Mesodermal cell (in vitro differentiated cells): ENCODE results near the gene SLC6A3.

Source experiments
- H3K27ac ChIP-seq: 2 replicates; pipeline ENCODE4 v1.7.0; 2013; ENCODE audit warnings: mild to moderate bottlenecking, low read depth, low read length, moderate library complexity; ENCODE audit not compliant: severe bottlenecking
- H3K36me3 ChIP-seq: 2 replicates; pipeline ENCODE4 v1.7.1; 2013; ENCODE audit warnings: mild to moderate bottlenecking, low read length, moderate library complexity; ENCODE audit not compliant: control insufficient read depth, insufficient read depth
- H3K4me1 ChIP-seq: one replicate; pipeline ENCODE4 v1.7.1; 2013; ENCODE audit warnings: mild to moderate bottlenecking, low read length; ENCODE audit not compliant: insufficient read depth, control insufficient read depth, poor library complexity, severe bottlenecking
- H3K4me3 ChIP-seq: 2 replicates; pipeline ENCODE4 v1.7.0; 2013; ENCODE audit warnings: low read length, control low read depth, mild to moderate bottlenecking; ENCODE audit not compliant: insufficient read depth, poor library complexity, severe bottlenecking; ENCODE audit errors: extremely low read depth
- H3K9me3 ChIP-seq: 2 replicates; pipeline ENCODE4 v1.7.1; 2013; ENCODE audit warnings: mild to moderate bottlenecking, low read length, moderate library complexity; ENCODE audit not compliant: control insufficient read depth
- WGBS, 2 experiments: methylation state at CpG; one replicate each; pipeline ENCODE4 v1.1.5; 2013; ENCODE audit warnings: missing lambda C conversion rate in 2 of 2; ENCODE audit not compliant: insufficient coverage in 2 of 2; 5-methylcytosine and 5-hydroxymethylcytosine counted together

The SLC6A3 gene

DNA sequence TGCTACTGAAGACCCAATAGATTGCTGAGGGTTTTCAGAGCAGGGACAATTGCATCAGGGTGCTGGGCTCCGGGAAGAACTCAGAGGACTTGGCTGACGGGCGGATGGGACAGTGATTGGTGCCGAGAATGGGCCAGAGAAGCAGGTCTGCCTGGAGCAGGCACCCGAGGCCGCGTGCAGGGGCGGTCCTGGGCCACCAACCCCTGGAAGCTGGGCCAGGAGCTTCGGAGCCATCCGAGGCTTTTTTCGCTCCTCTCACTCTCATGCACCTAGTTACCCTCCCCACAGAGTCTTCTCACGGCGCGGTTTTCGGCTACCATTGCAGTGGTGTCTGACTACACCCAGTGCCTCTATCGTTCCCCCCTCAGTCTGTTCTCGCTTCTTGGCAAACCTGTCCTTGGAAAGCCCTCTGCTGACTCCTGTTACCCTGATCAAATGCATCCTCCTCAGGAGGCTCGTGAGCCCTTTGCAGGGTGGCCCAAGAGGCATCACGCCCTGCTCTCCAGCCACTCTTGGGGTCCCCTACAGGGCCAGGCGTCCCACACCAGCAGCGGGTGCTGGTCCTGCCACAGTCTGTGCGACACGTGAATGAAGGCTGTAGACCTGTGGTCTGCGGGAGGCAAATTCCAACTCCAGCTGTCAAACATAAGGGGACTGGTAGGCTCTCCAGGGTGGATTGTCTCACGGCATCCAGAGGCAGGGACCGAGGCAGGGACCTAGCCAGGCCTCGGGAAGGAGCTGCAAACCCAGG is 99.2 kb downstream of the SLC6A3 start:
- Histone ChIP-seq H3K9me3 (no peaks in the 10 kb centered on the region), H3K4me3 (peak overlapping the region; percentile 90), H3K36me3 (peaks cover 25% of the 10 kb centered on the region), H3K27ac (no peak overlapping the region), H3K4me1 (peaks cover 13% of the 10 kb centered on the region)
- WGBS, 2 experiments = 89 to 90% methylated on average over 26 to 27 of the region's 27 CpGs

DNA sequence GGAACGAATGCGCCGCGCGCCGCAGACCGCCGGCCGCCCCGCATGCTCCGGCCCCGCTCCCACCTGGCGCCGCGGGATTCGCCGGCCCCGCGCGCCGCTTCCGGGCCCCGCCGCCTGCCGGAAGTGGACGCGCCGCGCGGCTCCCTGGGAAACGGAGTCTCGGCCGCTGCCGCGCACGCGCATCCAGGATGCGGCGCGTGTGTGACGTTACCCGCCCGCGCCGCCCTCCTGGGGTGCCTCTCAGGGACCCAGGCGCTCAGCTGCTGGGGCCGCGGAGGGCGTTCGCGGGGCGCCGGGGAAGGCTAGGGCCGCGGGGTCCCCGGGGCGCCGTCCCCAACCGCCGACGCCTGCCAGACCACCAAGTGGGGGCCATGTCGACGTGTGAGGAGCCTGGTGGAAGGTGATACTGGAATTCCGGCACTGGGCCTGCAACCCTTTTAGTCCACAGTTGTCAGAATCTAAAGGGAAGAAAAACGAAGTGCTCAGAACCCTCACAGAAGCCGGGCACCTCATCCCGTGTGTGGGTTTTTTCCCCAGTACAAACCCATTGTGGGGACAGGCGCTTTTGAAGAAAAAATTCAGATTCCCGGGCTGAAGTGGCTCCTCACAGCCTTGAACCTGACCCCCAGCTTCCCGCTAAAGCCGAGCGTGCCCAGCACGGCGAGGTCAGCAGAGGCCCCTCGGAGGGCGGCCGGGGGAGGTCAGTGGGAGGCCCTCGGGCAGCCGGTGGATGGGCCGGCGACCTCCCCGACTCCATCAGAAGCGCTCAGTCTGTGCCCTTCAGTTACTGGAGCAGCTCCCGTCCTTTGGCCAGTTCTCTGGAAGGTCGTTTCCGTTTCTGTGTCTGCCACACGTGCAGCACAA is 100.0 kb downstream of the SLC6A3 start, which contains the start of gene CLPTM1L:
Gene CLPTM1L (minus strand): TSS at position 125 of the 864 bp plus-strand sequence. CDS start 258 bp downstream, outside the sequence.
- WGBS, 2 experiments = 4 to 6% methylated on average over 63 to 78 of the region's 87 CpGs
- peak within 1 kb of the TSS; percentile 59 for H3K27ac ChIP-seq
- peaks cover 13% of the 10 kb centered on the region for H3K4me1 ChIP-seq

DNA sequence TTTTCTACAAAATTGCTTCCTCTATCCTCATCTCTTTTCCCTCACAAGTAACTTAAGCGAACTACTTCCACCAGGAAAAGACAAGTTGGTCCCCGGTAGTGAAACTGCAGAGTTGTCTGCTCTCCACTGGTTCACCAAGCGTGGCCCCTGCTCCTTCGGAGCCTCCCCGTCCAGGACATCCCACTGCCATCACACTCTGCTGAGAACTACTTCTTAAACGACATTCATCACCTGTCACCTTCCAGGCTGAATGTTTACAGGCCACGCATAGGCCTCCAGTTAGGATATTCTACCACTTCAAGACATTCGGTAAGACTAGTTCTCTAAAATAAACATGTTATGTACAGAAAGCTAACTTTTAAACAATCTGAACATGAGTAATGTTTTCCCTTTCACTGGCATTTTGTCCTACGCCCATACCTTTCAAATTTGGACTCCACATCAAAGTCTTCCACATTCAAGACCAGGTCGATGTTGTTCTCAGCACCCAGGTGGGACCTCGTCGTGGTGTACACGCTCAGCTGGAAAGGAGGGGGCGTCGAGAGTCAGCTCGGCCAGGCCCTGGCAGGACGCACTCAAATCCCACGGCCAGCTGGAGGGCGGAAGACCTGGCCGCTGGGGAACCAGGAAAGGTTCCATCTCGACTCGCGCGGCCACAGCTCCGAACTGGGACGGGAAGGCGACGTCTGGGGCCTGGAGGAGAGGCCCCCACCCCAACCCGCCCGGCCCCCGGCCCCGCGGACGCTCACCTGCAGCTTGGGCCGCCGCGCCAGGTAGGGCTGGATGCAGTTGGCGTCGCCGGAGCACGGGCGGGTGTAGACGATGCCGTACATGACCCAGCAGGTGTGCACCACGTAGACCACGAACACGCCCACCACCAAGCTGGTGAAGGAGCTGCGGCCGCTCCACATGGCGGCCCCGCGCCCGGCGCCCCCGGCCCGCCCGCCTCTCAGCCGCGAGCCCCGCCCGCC is 101.0 kb downstream of the SLC6A3 start:
- Histone ChIP-seq H3K9me3 (no peaks in the 10 kb centered on the region), H3K27ac (no peak overlapping the region), H3K36me3 (peaks cover 38% of the 10 kb centered on the region), H3K4me3 (peak overlapping the region; percentile 61), H3K4me1 (peaks cover 13% of the 10 kb centered on the region)
- 10 to 13% methylated on average over 45 to 46 of the region's 61 CpGs for WGBS, 2 experiments

More for the DNA sequence above, 100.0 kb downstream of the SLC6A3 start, which contains the start of gene CLPTM1L:
- peaks cover 34% of the 10 kb centered on the region for H3K36me3 ChIP-seq
- H3K9me3 ChIP-seq = no peaks in the 10 kb centered on the region
- H3K4me3 ChIP-seq = peak within 1 kb of the TSS; percentile 90

DNA sequence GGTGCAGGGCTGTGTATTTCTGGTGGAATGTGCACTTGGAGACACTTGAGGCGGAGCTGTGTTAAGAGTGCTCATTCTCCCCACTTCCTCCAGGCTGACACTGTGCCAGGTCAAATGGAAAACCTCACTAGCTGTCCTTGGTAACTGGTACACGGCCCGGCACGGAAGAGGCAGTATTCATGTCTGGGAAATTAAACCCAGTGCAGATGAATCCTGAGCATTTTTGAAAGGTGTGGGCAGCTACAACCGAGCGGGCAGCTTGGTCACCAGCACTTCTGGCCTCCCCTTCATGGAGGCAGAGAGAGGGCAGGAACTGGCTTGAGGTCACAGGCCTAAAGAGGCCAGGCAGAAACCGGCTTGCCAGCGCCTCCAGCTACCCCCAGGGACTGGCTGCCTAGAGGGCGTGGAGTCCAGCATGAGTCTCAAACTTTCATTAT is 101.9 kb downstream of the SLC6A3 start:
- Histone ChIP-seq H3K4me1 (peaks cover 13% of the 10 kb centered on the region), H3K27ac (no peak overlapping the region), H3K9me3 (no peaks in the 10 kb centered on the region), H3K4me3 (peak overlapping the region; percentile 61), H3K36me3 (peaks cover 47% of the 10 kb centered on the region)
- 100% methylated on average over 5 to 7 of the region's 9 CpGs for WGBS, 2 experiments
